Left kidney (tissue), 2 donors: ENCODE results near the gene MBLAC2. TPM values are rescaled to one million over a fixed set of nuclear protein-coding genes. Genes with fewer than 3 reads are reported as not detected.

Experiments
- DNase-seq: peaks from one replicate; pipeline ENCODE4 v3.0.0-alpha.2; 2013
- polyA plus RNA-seq: library from polyadenylated mRNA; unstranded; fragments of 120-200 nt; gene quantifications from one replicate; pipeline ENCODE4 v1.2.1, GENCODE V29; 2013; ENCODE audit not compliant: insufficient read length

MBLAC2 gene
- polyA plus RNA-seq, 1 donor, result 11.1 TPM

GRCh38 chr5:90473396-90474234 lies 956 bp downstream of the MBLAC2 start:
- peak; percentile 27 for DNase-seq

DNA sequence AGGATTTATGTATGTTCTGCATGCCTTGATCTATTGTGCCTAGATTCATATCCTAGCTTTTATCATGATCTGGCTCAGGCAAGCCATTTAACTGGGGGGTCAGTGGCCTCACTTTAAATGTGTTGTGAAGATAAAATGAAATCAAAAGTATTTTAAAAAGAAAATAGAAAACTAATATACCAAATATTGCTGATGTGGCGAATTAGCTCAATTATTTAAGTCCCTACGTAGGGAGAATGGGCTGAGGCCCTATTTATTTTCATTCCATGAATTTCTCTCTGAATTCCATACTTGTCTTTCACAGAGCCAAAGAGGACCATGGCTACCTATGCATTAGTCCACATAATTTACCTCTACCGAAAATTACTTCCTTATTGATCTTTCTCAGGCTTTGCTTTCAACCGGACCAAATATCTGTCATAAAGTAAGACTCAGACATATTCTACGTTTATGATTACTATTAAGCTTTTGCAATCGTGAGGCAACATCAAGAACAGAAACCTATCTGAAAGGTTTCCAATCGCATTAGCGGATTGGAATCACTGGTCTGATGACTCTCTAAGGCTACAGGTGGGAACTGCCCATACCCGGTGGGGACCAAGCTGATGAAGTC lies 1.7 kb downstream of the MBLAC2 start:
- no peak for DNase-seq

DNA sequence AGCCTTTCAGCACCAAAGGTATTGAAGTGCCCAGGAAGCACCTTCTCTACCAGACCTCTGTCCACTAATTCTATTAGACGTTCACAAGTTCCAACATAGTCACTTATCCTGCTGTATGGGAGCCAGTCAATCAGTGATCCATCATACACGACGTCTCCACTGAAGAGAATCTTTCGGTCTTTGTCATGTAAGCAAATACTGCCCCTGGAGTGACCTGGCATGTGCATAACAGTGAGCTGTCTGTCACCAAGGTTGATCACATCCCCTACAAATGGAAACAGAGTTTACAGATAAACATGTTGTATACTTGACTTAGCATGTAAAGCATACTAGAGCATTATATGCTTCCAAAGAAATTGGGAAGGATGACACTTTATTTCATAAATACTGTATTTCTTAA lies 13.3 kb downstream of the MBLAC2 start:
- no peak for DNase-seq

DNA sequence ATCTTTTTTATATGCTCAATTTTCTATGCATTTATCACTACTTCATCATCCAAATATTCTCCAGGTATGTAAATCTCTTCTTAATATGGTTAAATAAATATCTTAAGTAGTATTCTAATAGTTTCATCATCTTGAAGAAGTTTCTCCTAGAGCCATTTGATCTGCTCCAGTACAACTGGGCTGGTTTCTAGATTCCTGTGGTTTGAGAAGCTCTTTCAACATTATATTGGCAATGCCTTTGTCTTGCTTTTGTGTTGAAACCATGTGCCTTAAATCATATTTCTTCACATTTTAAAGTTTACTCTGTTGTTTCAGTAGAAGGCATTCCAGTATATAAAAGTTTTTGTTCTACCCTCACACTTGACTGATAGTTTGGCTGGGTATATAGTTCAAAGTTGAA lies 27.6 kb downstream of the MBLAC2 start:
- no peak for DNase-seq

DNA sequence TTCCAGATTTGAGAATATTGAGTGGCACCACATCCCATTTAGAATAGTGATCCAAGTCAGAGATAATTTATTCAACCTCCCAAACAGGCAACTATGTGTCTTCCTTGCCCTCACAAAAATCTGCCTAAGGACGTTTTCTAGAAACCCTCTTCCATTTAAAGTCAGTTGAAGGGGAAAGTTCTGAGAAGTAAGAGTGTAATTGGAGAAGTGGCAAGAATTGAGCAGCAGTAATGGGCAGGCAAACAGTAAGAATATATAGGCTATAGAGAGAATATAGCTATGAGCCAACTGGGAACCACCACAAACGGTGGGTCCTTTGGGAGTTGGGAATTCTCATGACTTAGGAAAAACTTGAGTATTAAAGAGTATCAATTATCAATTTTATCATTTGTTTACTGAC lies 33.9 kb downstream of the MBLAC2 start:
- DNase-seq, result no peak

- no peak for DNase-seq
These were observed 36.5 kb downstream of the MBLAC2 start for GRCh38 chr5:90438100-90438499.

DNA sequence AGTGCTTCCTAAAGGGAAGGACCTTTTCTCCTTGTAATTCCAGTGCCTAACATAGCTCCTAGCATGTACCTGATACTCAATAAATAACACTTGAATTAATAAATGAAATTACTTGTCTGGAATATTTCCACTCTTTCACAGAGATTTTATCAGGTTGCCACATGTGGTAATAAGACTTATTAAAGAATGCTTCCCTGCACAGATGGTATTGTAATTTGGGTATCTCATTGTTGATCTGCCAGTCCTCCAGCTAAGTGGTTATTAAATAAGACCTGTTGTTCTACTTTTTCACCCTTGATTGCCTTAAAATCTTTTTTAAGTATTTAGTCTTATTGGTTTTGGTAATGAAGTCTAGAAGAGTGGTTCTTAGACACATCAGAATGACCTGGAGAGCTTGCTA lies 36.9 kb downstream of the MBLAC2 start:
- no peak for DNase-seq

GRCh38 chr5:90434116-90434714 lies 40.4 kb downstream of the MBLAC2 start:
- DNase-seq, result peak; percentile 19

GRCh38 chr5:90424245-90424644 lies 50.3 kb downstream of the MBLAC2 start:
- no peak for DNase-seq

DNA sequence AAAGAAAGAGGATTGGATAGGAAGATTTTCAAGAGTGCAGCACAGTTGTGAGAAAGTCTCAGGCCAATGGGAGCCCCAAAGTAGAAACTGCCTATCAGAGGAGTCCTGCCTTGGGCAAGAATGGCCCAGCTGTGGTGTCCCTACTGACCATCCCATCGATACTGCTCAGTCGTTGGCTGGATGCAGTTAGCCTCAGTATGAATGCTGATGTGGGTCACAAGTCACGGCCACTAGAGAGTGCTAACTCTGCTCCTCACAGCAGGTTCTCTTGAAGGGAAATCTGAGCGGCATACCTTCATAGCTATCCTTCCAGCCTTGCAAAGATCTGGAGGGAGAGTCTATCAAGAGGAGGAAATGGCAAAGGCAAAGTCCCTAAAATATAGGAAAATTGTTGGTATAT lies 53.4 kb downstream of the MBLAC2 start:
- no peak for DNase-seq

GRCh38 chr5:90418214-90418613 lies 56.4 kb downstream of the MBLAC2 start:
- no peak for DNase-seq

- peak; percentile 41 for DNase-seq
These were observed 64.3 kb downstream of the MBLAC2 start for GRCh38 chr5:90410178-90410762.

DNA sequence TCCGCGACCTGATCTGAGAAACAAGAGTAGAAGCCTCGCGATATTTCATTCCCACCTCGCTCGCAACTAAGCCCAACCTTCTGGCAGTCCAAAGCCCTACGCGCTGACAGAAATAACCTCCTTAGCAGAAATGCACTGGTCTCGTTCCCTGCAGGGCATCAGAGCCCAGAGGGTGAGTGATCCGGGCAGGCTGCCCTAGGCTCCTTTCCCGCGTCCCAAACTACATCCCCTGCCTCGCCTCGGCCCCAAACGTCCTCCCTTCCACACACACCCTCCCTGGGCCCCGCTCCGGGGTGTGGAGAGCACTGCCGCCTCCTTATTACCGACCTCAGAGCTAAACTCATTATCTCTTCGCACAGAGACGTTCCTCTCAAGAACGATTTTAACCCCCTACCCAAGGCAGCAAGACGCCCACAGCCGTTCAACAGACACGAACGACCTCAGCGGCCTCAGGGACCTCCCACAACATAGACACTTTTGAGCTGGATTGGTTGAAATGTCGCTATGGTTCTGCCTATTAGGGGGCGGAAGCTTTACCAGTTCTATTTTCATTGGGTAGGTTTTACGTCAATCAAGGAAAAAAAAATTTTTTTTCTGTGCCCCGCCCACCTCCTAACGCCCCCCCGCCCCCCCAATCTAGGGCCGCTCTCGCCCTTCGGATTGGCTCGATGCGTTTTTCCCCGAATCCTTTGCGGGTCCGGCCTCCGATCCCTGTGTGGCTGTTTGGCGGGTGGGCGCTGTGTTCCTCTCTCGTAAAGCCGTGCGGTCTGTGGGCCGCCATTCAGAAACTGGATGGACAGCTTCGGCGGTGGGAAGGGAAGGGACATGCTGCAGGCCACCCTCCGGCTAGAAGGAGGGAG lies 65.0 kb downstream of the MBLAC2 start, which contains the start of gene CETN3:
Gene CETN3, minus strand, starts transcription at position 439 of the 860 bp plus-strand sequence. Its CDS starts 95 bp downstream, at position 344.
- DNase-seq, result peak; percentile 97

DNA sequence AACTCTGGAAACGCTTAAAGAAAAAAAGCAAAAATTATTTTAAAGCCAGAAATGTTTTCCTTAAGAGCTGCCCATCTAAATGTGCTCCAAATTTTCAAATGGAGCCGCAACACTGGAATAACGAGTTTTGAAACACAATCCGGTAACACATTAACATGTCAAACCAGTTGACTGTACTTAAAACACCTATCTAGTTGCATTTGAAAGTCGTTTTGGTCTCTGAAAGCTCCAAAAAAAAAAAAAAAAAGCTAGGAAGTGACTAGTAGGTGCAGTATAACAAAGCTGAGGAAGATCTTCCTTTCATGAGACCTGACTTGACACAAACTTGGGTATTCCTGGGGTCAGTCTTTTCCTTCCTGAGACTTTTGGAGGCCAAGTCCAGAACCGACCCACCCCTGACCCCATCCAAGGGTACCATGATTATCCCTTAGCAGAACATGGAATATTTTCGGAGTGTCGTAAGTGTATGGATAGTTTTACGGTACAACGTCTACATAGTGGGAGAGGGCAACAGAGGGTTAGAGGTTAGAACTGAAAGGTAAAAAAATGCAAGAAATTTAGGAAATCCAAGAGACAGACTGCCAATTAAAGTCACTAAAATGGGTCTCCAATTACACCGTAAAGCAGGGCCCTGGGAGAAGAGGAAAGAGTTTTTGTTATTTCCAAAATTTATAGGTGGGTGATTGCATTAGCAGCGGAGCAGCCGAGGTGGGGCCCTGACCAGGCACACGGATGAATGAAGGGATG lies 65.8 kb downstream of the MBLAC2 start:
- peak; percentile 30 for DNase-seq

Other genes starting within 250 kb of the MBLAC2 start
- 79.0 TPM for gene CETN3, start 65.0 kb downstream of the MBLAC2 start, polyA plus RNA-seq
- gene POLR3G, start 93 bp upstream of the MBLAC2 start, polyA plus RNA-seq, result 4.9 TPM
- gene LYSMD3, start 54.8 kb upstream of the MBLAC2 start, polyA plus RNA-seq, result 34.3 TPM
- 12.5 TPM for gene ADGRV1, start 84.0 kb upstream of the MBLAC2 start, polyA plus RNA-seq